Hindlimb muscle (tissue), 1 donor: ENCODE results near the gene TMEM240. TPM values are rescaled to one million over a fixed set of nuclear protein-coding genes. Genes with fewer than 3 reads are reported as not detected.
A peak's percentile ranks its signal among the peaks of the same experiment; 100 is the strongest.
"Not testable (repeated sequence)": the region's sequence is repeated elsewhere in the genome, so short reads cannot be mapped to it uniquely, and the experiment has no call there.

Experiments
- DNase-seq: peaks from one replicate; pipeline ENCODE4 v3.0.0-alpha.2; 2013
- polyA plus RNA-seq: library from polyadenylated mRNA; unstranded; fragments of 120-200 nt; gene quantifications from one replicate; pipeline ENCODE4 v1.2.1, GENCODE V29; 2013; ENCODE audit not compliant: insufficient read length

TMEM240 gene
- polyA plus RNA-seq, 1 donor: 4.8 TPM

DNA sequence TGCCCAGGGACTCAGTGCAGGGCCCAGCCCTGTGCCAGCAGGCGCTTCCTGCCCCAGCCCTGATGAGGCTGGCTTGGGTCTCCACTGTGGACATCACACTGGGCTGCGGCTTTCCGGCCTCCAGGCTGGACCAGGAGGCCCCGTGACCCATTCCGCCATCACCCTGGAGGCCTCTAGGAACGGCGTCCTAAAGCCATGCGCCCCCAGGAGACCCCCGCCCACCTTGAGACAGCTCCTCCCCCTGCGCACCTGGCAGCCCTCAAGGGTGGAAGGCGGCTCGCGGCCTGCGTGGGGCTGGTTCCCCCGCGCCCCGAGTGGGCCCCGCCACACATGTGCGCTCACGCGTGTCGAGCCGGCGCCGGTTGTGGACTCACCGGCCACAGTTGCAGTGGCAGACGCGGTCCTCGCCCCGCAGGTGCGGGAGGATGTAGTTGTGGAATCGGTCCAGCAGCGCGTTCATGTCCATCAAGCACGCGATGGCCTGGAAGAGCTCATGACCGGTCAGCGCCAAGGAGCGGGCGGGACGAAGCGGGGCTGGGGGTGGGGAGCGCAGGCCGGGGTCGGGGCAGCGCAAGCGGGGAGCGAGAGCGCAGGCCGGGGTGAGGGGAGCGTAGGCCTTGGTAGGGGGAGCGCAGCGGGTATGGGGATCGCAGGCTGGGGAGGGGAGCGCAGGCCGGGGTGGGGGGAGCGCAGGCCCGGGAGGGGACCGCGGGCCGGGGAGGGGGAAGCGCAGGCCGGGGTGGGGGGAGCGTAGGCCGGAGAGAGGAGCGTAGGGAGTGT, 924 bp downstream of the TMEM240 start:
- peak; percentile 53 for DNase-seq

DNA sequence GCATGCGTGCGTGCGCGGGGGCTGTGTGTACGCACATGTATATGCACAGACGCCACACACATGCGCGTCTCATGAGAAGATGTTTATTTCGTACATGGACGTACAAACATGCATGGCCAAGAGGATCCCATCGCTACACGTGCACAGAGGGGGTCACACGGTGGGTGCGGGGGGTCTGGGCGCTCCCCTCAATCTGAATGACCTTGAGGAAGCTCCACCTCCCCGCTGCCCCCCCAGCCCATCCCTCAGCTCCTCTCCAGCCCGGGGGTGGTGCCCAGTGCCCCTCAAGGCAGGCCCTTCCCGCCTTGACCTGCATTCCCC, 1.5 kb downstream of the TMEM240 start:
- no peak for DNase-seq

DNA sequence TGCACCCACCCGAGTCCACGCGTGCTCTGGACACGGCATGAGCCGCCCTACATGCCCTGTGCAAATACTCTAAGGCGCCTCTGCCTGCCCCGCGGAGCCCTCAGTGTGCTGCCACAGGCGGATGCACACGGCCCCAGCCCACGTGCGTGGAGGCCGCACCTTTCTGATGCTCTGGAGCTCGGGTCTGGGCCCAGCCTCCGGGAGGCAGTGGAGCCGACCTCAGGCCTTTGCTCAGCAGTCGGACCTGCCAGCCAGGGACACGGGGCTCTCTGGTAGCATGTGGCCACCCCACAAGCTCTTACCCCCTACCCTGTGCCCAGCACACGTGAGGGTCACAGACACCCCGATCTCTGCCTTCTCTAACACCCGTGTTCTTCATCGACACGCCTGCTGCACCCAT, 2.1 kb downstream of the TMEM240 start:
- DNase-seq: no peak

DNA sequence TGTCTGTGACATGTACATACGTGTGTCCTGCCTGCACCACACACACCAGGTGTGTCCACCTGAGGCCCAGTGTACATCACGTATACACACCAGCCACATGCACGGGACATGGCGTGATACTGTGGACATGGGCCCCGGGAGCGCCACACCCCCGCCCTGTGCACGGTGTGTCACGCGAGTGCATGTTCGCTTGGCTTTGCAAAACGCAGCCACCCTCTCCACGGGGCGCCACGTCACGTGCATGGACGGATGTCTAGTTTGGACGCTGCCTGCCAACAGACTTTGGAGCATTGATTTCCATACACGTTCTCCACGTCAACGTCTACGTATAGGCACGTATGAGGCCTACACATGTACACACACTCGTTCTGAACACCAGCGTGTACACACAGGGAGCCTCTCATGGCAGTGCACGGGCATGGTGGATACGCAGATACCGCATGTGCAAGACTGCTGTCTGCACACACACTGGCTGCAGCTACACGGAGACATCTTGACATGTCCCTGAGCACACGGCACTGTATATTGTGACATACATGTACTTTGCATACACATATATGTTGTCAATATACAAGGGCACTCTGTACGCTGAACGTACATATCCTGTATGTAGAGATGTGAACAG, 2.7 kb downstream of the TMEM240 start:
- DNase-seq: no peak

DNA sequence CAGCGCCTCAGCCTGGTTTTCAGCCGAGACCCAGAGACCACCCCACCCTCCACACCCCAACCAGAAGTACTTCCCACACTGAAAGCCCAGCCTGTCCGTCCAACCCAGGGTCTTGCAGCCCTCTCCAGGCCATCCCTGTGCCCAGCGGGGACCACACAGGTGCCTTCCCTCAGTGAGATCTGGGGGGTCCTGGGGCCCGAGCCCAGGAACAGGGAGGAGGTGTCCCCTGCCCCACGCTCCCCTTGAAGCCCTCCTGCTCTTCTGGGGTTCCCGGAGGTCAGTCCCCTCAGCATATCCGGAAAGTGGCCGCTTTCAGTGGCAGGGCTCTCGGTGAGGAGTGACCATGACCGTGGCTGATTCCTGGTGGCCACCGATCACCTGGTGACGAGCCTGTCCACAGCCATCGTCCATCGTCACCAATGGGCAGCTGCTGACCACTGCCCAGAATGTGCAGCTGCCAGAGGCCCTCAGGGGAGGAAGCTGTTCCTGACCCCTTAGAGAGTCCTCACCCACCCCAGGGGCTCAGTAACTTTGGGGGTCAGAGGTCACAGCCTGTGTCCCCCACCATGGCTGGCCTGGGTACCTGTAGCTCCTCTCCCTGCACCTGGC, 3.4 kb downstream of the TMEM240 start:
- DNase-seq: no peak

DNA sequence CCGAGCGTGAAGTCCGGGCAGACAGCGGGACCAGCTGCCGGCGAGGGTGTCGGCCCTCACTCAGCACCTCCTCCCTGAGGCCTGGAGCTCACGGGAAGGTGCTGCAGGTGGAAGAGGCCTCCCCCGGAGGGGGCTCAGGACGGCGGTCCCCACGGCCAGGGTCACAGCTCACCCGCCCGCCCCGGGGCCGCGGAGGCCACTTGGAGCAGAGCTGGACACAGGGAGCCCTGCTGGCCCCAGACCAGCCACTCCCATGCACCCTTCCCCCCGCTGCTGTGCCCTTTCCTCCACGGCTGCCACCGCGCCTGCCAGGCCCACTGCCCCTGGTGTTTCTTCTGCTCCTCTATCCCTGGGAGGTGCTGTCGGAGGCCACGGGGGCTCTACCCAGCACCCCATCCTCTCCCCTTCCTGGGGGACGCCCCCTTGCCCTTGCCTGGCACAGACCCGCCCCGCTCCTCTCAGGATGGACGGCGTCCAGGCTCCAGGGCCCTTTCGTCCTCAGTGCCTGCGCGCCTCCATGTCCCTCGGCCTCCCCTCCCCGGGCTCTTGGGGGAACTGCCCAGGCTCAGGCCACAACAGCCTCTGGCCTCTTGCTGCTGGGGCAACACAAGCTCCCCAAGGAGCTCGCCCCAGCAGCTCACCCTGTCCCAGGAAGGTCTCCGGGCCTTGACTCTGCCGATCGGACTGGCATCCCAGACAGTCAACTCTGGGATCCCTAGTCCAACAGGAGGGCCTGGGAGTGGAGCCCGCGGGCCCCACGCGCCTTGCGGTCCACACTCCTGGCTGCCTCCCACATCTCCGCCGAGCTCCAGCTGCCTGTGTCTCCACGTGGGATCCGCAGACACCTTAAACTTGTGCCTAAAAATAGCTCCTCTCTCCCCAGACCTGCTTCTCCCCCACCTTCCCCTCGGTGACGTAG, 4.1 kb downstream of the TMEM240 start:
- DNase-seq: no peak

DNA sequence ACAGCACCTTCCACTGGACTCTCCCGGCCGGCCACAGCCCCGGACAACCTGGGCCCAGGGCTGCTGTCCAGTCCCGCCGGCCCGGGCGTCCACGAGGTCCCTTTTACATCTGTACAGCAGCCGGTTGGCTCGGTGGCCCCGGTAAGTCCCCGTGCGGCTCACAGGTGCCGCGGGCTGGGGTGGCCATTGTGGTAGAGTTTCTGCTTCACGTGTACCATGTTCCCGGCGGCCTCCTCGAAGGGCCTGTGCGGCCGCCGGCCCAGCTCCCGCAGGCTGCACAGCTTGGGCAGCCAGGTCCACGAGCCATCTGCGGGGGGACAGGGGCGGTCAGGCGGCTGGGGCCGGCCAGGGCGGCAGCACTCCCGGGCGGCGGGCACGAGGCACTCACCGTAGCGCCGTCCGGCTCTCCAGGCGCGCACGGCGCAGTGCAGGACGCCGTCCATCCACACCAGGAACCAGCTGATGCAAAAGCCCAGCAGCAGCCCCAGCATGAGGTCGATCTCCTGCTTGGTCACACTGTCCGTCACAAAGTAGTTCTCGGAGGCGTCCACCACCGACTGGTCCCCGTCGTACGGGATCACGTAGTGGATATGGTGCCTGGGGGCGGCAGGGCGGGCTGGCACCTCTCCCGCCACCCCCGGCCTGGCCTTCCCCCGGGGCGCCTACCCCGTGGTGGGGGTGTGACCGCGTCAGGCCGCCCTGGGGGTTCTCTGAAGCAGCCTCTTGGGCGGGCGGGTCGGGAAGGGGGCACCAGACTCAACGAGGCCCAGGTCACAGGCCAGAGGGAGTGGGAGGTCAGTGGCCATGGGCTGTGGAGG, 5.0 kb downstream of the TMEM240 start:
- no peak for DNase-seq

DNA sequence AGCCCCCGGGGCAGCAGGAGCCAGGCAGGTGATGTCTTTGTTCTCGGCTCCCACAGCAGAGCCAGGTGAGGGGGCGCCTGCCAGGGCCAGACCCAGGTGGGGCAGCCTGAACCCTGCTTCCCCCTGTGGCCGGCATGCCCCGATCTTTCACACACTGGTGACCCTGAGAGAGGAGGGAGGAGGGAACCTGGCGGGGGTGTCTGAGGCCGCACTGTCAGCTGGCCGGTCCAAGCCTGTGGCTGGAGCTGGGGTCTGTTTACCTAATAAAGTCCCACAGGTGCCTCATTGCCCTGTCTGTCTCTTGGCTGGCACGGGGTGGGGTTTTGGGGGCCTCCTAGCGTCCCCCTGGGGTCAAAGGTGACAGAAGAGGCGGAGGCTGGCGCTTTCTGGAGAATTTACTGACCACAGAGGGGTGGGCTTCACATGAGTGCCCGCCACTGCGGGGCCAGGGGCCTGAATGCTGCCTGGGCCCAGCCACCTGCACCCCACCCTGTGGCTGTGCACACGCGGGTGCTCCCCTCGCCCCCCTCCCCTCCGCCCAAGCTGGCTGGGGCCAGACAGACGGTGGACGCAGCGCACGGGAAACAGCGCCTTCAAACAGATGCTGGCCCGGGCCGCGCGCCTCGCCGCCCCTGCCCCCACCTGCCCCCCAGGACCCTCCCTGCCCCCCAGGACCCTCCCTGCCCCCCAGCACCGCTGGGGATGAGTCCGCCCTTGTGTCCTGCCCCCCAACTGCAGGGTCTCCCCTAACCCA, 5.8 kb downstream of the TMEM240 start:
- no peak for DNase-seq

DNA sequence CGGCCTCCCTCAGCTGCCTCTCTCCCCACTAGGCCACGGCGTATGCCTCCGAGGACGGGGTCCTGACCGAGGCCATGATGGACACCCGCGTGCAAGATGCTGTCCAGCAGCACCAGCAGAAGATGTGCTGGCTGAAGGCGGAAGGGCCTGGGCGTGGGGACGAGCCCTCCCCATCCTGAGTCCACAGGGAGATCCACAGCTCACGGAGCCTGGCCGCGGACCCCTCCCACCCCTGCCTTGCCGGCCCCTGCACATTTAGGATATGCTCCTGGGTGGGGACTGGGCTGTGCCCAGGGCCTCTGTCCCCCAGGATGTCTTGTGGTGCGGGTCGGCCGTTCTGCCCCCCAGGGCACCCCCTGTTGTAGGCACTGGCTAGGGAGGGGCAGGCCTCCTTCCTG, 6.5 kb downstream of the TMEM240 start:
- not testable (repeated sequence) for DNase-seq

DNA sequence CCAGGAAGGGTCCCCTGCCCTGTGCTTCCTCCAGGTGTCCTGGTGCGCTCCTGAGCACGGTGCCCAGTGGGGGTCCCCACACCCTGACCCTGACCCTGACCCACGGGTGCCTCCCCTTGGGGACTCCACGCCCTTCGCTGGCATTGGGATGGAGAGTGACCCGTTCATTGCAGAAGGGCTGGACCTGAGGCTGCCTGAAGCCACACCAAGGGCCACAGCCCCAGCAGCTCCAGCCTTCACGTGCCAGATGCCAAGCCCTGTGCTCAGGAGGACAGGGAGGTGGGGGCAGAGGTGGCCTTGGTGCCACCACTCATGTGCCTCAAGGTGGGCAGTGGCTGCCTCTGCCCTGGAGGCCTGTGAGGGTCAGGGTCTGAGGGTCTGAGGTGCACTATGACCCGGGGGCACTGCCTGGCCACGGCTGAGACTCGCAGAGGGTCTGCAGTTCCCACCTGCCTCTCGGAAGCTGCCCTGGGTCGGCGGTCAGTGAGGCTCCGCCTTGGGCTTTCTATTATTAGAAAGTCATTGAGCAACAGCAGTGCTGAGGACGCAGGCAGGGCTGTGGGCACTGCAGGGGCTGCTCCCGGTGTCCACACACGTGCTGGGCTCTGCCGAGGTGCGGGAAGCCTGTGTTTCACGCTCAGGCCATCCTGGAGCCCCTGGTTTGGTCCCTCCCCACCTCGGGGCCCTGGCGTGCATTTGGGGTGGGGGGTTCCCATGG, 7.1 kb downstream of the TMEM240 start:
- not testable (repeated sequence) for DNase-seq

DNA sequence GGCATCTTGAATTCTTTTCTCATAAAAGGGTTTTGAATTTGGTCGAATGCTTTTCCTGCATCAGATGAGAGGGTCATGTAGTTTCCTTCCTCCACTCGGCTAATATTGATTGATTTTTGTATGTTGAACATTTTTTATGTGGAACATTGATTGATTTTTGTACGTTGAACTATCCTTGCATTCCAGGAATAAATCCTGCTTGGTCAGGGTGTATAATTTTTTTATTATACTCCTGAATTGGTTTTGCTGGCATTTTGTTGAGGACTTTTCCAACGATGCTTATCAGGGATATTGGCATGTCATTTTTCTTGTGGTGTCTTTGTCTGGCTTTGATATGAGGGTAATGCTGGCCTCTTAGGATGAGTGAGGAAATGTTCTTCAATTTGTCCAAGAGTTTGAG, 8.5 kb downstream of the TMEM240 start:
- no peak for DNase-seq

DNA sequence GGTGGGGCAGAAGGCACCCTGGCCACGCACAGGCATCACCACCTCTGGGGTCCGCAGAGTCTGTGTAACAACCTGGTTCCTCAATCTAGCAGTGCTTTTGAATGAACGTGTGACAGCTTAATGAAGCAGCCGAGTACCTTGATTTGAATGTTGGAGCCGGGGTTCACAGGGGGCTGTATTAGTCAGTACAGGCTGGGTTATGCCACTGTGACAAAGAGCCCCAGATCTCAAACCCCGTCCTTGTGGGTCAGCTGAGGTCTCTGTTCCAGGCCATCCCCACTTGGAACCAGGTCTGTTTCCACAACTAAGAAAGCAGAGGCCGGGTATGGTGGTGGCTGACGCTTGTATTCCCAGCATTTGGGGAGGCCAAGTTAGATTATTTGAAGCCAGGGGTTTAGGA, 10.5 kb downstream of the TMEM240 start:
- DNase-seq: no peak

DNA sequence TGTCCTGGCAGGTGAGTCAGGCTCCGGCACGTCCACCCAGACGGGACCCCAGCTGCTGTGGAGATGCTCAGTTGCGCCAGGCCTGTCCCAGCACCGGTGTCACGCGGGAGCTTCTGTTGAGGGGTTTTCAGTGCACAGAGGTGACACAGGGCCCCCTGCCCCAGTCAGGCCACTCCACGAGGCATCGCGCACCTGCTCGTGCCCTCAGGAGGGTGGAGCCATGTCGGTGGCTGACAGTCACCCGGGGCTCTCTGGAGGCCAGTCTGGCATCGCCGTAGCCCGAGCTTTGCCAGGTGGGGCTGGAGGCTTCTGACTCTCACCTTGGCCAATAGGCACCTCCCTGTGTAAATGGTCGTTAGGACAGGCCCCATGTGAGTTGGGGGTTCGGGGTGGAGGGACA, 11.1 kb downstream of the TMEM240 start:
- DNase-seq: no peak

DNA sequence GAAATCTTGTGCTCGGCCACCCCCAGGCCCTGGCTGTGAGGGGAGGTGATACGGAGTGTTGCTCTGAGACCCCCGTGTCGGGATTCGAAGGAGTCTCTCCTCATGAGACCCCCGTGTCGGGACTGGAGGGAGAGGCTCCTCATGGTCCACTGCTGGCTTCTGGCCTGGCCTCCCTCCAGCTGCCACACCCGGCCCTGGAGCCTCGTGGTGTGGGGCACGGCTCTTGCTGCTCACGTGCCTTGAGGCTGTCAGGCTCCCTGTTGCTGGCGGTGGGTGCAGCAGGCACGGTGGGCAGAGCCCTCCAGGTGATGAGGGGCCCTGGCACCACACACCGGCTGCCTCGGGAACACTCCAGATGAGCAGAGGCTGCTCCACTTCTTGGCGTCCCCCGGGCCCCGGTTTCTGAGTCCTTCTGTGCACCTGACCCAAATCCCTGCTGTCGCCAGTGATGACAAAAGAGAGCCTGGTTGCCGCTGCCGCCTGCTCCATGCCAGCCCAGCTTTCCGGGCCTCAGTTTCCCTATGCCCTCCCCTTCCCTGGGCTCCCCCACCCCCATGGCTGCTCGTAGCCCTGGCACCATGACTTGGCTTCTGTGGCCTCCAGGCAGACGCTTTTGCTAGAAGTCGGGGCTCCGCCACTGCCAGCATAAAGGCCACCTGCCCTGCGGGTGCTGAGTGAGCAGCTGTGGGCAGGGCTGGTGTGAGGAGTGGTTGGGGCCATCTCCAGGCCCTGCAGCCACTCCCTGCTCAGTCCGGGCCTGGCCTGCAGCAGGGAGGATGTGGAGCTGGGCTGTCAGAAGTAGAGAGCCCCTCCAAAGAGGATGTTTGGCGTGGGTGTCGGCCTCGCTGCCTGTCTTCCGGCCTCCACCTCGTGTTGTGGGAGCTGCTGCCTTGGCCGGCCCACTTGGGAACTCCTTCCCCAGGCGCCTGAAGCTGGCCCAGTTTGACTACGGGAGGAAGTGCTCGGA, 11.8 kb downstream of the TMEM240 start:
- no peak for DNase-seq

DNA sequence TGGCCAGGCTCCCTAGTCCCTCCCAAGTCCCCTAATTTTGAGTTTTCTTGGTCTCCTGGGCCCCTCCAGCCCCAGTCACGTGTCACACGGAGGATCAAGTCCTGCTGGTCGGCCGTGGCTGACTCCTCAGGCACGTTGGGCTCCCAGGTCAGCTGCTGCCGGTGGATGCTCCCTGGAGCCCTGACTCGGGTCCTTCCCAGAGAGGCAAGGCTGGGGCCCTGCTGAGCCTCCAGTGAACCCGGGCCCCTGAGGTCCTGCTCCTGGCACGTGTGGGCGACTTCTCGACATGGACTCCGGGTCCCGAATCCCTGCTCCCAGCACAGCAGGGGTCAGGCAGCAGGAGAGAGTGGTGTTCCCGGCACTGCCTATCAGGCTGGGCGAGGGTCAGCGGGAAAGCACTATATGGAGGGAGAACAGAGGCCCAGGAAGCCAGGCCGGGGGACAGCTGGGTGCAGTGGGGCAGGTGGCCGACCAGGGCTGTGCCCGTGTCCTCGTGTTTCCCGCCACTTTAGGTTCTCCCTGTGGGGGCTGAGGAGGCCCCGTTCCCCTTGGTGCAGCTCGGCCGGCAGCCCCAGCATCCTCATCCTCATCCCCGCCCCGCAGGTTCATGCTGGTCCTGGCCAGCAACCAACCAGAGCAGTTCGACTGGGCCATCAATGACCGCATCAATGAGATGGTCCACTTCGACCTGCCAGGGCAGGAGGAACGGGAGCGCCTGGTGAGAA, 13.2 kb downstream of the TMEM240 start:
- no peak for DNase-seq

DNA sequence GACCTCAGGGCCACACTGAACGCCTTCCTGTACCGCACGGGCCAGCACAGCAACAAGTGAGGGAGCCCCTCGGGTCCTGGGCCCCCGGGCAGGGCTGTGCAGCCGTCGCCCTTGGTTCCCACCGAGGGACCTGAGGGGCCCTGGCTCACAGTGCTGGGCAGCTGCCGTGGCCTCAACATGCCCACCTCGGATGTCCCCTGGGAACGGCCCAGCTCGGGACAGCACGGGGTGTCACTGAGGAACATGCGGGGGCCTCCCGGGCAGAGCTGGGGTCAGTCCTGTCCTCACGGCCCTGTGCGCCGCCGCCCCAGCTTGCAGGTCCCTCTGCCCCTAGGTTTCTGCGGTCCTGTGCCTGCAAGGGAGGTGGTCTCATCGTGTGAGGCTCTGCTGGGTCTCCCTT, 13.9 kb downstream of the TMEM240 start:
- not testable (repeated sequence) for DNase-seq

DNA sequence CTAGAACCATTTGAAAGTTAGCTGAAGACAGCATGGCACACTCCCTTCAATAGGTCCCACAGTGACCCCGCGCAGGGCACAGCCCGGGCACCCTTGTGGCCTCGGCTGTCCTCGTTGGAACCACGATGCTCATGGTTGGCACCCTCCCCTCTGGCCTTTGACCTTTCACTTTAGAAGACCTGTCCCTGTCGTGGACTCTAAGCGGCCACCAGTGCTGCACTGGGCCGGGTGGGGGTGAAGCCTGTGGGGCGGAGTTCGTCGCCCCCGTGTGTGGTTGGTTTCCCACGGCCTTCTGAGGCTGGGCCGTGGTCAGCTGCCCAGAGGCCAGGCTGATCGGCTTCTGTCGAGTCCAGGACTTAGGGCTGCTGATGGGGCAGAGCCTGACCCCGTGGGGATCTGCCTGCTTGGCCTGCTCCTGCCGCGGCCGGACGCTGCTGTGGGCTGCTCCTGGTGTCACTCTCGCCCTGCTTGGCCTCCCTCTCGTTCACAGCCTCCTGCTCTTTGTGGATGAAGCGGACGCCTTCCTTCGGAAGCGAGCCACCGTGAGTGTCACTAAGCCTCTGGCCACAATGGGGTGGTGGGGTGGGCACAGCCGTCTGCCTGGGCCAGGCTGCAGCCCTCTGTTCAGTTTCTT, 15.6 kb downstream of the TMEM240 start:
- DNase-seq: not testable (repeated sequence)

DNA sequence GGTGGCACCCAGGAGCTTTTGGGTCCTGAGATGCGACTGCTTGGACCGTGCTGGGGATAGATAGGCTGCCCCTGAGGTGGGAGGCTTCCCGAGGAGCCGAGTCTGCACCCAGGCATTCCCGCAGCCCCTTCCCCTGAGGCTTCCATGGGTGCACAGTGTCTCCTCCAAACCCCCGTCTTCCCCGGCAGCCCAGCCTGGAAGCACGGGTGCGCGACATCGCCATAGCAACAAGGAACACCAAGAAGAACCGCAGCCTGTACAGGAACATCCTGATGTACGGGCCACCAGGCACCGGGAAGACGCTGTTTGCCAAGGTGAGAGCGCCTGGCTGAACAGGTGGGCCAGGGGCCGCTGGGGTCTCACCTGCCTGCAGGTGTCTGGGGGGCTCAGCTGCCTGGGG, 16.8 kb downstream of the TMEM240 start:
- DNase-seq: not testable (repeated sequence)
